ENCODE data around the gene VN1R5. TPM values are rescaled to one million over a fixed set of nuclear protein-coding genes. Genes with fewer than 3 reads are reported as not detected.
A peak's percentile ranks its signal among the peaks of the same experiment; 100 is the strongest.

Gene VN1R5
- total RNA-seq, 1 experiment from 2014 or later: not detected

DNA sequence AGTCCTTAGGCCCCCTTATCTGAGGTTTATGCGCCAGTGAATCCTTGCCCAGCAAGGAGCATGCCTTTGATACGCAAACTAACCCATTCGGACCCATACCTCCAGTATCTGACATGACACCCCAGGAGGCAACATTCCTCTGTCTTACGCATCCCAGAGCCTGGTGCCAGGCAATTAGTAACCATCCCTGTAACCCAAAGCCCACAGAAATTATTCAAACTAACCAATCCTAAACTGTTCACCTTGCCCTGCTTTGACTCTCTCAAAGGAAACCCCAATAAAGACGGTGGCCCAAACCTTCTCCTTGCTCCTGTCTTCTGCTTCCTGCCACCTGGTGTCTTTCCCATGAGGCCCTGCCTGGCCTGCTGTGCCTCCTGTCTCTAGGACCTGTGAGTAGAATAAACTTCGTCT is 39.4 kb downstream of the VN1R5 start:
- Histone ChIP-seq H3K79me1 (ENCODE audit: insufficient read depth, low read depth, low read length, poor library complexity, severe bottlenecking) (no peaks in the 10 kb centered on the region), H3K23ac (ENCODE audit: insufficient read length, low read depth, low read length) (no peak overlapping the region), H3K9me3 (ENCODE audit: control insufficient read depth, low read depth, low read length) (no peaks in the 10 kb centered on the region), H3K27ac (ENCODE audit: insufficient read length, low read depth, low read length) (no peak overlapping the region), H3K23me2 (ENCODE audit: insufficient read length, low read depth, low read length, poor library complexity, severe bottlenecking) (no peaks in the 10 kb centered on the region), H3K4me1 (ENCODE audit: insufficient read depth, low read length) (peaks cover 44% of the 10 kb centered on the region), H4K20me1 (ENCODE audit: control insufficient read depth, insufficient read depth, insufficient read length) (no peaks in the 10 kb centered on the region), H2AFZ (ENCODE audit: low read length) (no peak overlapping the region), H3K9ac (ENCODE audit: extremely low read depth, insufficient read length, low read length) (no peak overlapping the region), H3K27me3 (ENCODE audit: insufficient read depth, low read length) (no peaks in the 10 kb centered on the region), H2BK120ac (ENCODE audit: low read depth, low read length, poor library complexity, severe bottlenecking) (no peak overlapping the region), H3K4me2 (ENCODE audit: insufficient read depth, insufficient read length, low read length) (peak overlapping the region; percentile 34), H4K91ac (ENCODE audit: insufficient read length, low read depth, low read length) (no peak overlapping the region), H2AK5ac (ENCODE audit: insufficient read length, low read length) (no peak overlapping the region), H4K5ac (ENCODE audit: insufficient read length, low read depth, low read length) (no peak overlapping the region), H3K79me2 (ENCODE audit: insufficient read depth, low read length) (no peaks in the 10 kb centered on the region), H2BK5ac (ENCODE audit: insufficient read length, low read length) (no peak overlapping the region), H2BK20ac (ENCODE audit: low read depth, low read length, poor library complexity, severe bottlenecking) (no peak overlapping the region), H2BK15ac (ENCODE audit: low read depth, low read length) (no peak overlapping the region), H3K56ac (ENCODE audit: insufficient read length, low read depth, low read length) (no peak overlapping the region), H3K4ac (ENCODE audit: low read depth, low read length) (no peak overlapping the region), H3K18ac (ENCODE audit: insufficient read length, low read depth, low read length) (no peak overlapping the region), H2BK12ac (ENCODE audit: insufficient read length, low read depth, low read length) (no peak overlapping the region), H3K14ac (ENCODE audit: insufficient read depth, low read length) (no peak overlapping the region), H4K8ac (replicated peaks; ENCODE audit: insufficient read length, low read depth, low read length) (no peak overlapping the region), H3T11ph (ENCODE audit: low read length) (no peak overlapping the region)
- H3K9me3 Mint-ChIP-seq: no peaks in the 10 kb centered on the region; a peak in 1 of 5 replicates
- DNase-seq: peak; percentile 76
- H3K4me3 Mint-ChIP-seq: peak overlapping the region; percentile 32 to 36
- H3K27me3 Mint-ChIP-seq (ENCODE audit: low read depth): no peaks in the 10 kb centered on the region; the same call in 1 of the 2 replicates
- H3K4me1 Mint-ChIP-seq: peaks cover 80 to 81% of the 10 kb centered on the region in 2 experiments
- peaks cover 13 to 27% (median 22%) of the 10 kb centered on the region in 3 experiments for H3K36me3 Mint-ChIP-seq (ENCODE audit: insufficient read depth in 1 of 3, low read depth in 3 of 3)
- TF ChIP-seq, protein P1, sequence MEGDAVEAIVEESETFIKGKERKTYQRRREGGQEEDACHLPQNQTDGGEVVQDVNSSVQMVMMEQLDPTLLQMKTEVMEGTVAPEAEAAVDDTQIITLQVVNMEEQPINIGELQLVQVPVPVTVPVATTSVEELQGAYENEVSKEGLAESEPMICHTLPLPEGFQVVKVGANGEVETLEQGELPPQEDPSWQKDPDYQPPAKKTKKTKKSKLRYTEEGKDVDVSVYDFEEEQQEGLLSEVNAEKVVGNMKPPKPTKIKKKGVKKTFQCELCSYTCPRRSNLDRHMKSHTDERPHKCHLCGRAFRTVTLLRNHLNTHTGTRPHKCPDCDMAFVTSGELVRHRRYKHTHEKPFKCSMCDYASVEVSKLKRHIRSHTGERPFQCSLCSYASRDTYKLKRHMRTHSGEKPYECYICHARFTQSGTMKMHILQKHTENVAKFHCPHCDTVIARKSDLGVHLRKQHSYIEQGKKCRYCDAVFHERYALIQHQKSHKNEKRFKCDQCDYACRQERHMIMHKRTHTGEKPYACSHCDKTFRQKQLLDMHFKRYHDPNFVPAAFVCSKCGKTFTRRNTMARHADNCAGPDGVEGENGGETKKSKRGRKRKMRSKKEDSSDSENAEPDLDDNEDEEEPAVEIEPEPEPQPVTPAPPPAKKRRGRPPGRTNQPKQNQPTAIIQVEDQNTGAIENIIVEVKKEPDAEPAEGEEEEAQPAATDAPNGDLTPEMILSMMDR (conservative IDR thresholded peaks at IDR 0.05): no peak
- WGBS (ENCODE audit: extremely low coverage, insufficient read length, low lambda C conversion rate): no CpG with 5 or more reads among the region's 6 CpGs
- H3K27ac Mint-ChIP-seq: peak overlapping the region; percentile 20 to 54 (median 31); a peak in 2 of 7 replicates
